GM19467 (cell line): ENCODE measurements around the gene RNF144A.

Source experiments
- ATAC-seq: cut with Tn5 transposase; IDR thresholded peaks from one replicate; pipeline ENCODE4 v1.9.1; 2021; ENCODE audit warnings: mild to moderate bottlenecking, moderate library complexity; ENCODE audit not compliant: unreplicated experiment

Gene RNF144A

GRCh38 chr2:6945087-6945813 lies 28.0 kb downstream of the RNF144A start:
- ATAC-seq = peak; percentile 90

- ATAC-seq = no peak
Observed at GRCh38 chr2:6945821-6946220, 28.6 kb downstream of the RNF144A start.

- no peak for ATAC-seq
Observed at GRCh38 chr2:6946722-6947121, 29.5 kb downstream of the RNF144A start.

GRCh38 chr2:6947929-6948676 lies 30.9 kb downstream of the RNF144A start:
- no peak for ATAC-seq

- ATAC-seq = no peak
Observed at GRCh38 chr2:6948677-6949351, 31.6 kb downstream of the RNF144A start.

- ATAC-seq = no peak
Observed at GRCh38 chr2:6951046-6951445, 33.8 kb downstream of the RNF144A start.

- no peak for ATAC-seq
Observed at GRCh38 chr2:6952101-6952500, 34.9 kb downstream of the RNF144A start.

GRCh38 chr2:6954586-6954985 lies 37.4 kb downstream of the RNF144A start:
- no peak for ATAC-seq

- no peak for ATAC-seq
Observed at GRCh38 chr2:6955511-6956136, 38.4 kb downstream of the RNF144A start.

- no peak for ATAC-seq
Observed at GRCh38 chr2:6956566-6956965, 39.4 kb downstream of the RNF144A start.

GRCh38 chr2:6957031-6957714 lies 40.0 kb downstream of the RNF144A start:
- ATAC-seq = no peak

- no peak for ATAC-seq
Observed at GRCh38 chr2:6957910-6958615, 40.9 kb downstream of the RNF144A start.

GRCh38 chr2:6958616-6959235 lies 41.5 kb downstream of the RNF144A start:
- no peak for ATAC-seq

GRCh38 chr2:6959751-6960150 lies 42.5 kb downstream of the RNF144A start:
- ATAC-seq = no peak

GRCh38 chr2:6960659-6961058 lies 43.4 kb downstream of the RNF144A start:
- no peak for ATAC-seq

GRCh38 chr2:6963727-6964126 lies 46.5 kb downstream of the RNF144A start:
- ATAC-seq = no peak

- no peak for ATAC-seq
Observed at GRCh38 chr2:6965071-6965795, 48.0 kb downstream of the RNF144A start.

- ATAC-seq = no peak
Observed at GRCh38 chr2:6966446-6966940, 49.3 kb downstream of the RNF144A start.

- no peak for ATAC-seq
Observed at GRCh38 chr2:6967301-6967700, 50.1 kb downstream of the RNF144A start.
